OCI-LY3 (cell line): ENCODE results near the gene MAPKBP1.

ENCODE experiments used
- H2AFZ ChIP-seq: fragments of 200-600, 300-600 bp; shearing (Covaris generic); 2 replicates; pipeline ENCODE4 v1.6.0; 2014; ENCODE audit warnings: antibody characterized with exemption, low read depth, low read length
- H3K27ac ChIP-seq: fragments of 200-600, 300-600 bp; sonication (generic); 2 replicates; pipeline ENCODE4 v1.5.1; 2014; ENCODE audit warnings: mild to moderate bottlenecking, low read length, moderate library complexity, mixed read lengths
- H3K27me3 ChIP-seq: fragments of 200-600, 300-600 bp; sonication (generic); 2 replicates; pipeline ENCODE4 v1.6.1; 2014; ENCODE audit warnings: low read depth, low read length, mixed read lengths
- H3K36me3 ChIP-seq: fragments of 200-600, 300-600 bp; sonication (generic); replicated peaks from 2 replicates; pipeline ENCODE3; 2014; ENCODE audit warnings: low read depth, low read length, mixed read lengths
- H3K4me1 ChIP-seq: fragments of 300-600, 200-600 bp; sonication (generic); 2 replicates; pipeline ENCODE4 v1.6.1; 2014; ENCODE audit warnings: low read length, mixed read lengths
- H3K4me2 ChIP-seq: fragments of 200-600, 300-600 bp; sonication (generic); 2 replicates; pipeline ENCODE4 v1.6.1; 2014; ENCODE audit warnings: low read length, mixed read lengths
- H3K4me3 ChIP-seq: fragments of 300-600, 200-600 bp; sonication (generic); 2 replicates; pipeline ENCODE4 v1.5.1; 2014; ENCODE audit warnings: antibody characterized with exemption, mild to moderate bottlenecking, low read length, moderate library complexity
- H3K79me2 ChIP-seq: fragments of 300-600, 200-600 bp; shearing (Covaris generic); 2 replicates; pipeline ENCODE4 v1.6.1; 2014; ENCODE audit warnings: mild to moderate bottlenecking, low read length, mixed read lengths
- H3K9ac ChIP-seq: fragments of 300-600, 200-600 bp; shearing (Covaris generic); 2 replicates; pipeline ENCODE4 v1.6.0; 2014; ENCODE audit warnings: mild to moderate bottlenecking, low read length, moderate library complexity
- H3K9me3 ChIP-seq: fragments of 200-600, 300-600 bp; shearing (Covaris generic); 2 replicates; pipeline ENCODE4 v1.6.1; 2014; ENCODE audit warnings: low read length, mixed read lengths; ENCODE audit not compliant: insufficient read depth
- H4K20me1 ChIP-seq: fragments of 200-600, 300-600 bp; sonication (generic); 2 replicates; pipeline ENCODE4 v1.6.1; 2016; ENCODE audit warnings: low read length, mixed read lengths; ENCODE audit not compliant: insufficient read depth
- CTCF ChIP-seq: fragments of 200-600, 300-600 bp; sonication (generic); IDR thresholded peaks from 2 replicates; pipeline ENCODE4 v1.5.1; 2014; ENCODE audit warnings: antibody characterized with exemption, low read length, low read depth
- EZH2phosphoT487 ChIP-seq: fragments of 200-600 bp; shearing (Covaris generic); IDR thresholded peaks from 2 replicates; pipeline ENCODE4 v1.6.1; 2018; ENCODE audit warnings: antibody characterized with exemption, mixed run types, low read depth

Gene MAPKBP1

DNA sequence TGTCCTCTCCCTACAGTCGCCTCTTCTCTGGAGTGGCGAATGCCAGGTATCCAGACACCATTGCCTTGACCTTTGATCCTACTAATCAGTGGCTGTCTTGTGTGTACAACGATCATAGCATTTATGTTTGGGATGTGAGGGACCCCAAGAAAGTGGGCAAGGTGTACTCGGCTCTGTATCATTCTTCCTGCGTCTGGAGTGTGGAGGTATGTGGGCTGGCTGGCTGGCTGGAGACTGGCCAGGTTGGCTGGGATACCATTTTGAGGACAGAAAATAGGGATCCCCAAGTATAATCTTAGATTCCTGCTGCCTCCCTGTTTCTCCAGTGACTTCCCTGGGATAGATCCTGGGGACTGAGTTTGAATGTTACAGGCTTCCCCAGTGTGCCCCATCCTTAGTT is 40.2 kb downstream of the MAPKBP1 start:
- Histone ChIP-seq H3K27me3 (no peaks in the 10 kb centered on the region), H3K79me2 (no peaks in the 10 kb centered on the region), H2AFZ (no peak overlapping the region), H3K4me3 (no peak overlapping the region), H3K9me3 (no peaks in the 10 kb centered on the region), H3K27ac (no peak overlapping the region), H4K20me1 (no peaks in the 10 kb centered on the region), H3K4me2 (no peak overlapping the region), H3K9ac (no peak overlapping the region), H3K4me1 (no peaks in the 10 kb centered on the region), H3K36me3 (peaks cover 6% of the 10 kb centered on the region)
- TF ChIP-seq EZH2phosphoT487 (no peak), CTCF (no peak)

DNA sequence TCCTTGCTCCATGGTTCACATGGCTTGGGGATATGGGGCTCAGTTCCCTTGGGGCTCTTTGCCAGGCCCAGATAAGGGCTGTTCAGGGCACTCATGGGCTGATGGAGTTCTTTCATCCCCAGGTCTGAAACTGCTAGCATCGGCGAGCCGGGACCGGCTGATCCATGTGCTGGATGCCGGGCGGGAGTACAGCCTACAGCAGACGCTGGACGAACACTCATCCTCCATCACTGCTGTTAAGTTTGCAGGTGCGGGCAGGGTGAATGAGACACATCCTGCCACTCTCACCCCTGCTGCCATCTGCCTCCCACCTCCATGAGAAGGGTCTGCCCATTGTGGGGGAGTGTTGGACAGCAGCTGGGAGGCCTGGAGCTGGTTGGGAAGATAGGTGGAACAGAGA is 42.5 kb downstream of the MAPKBP1 start:
- Histone ChIP-seq H3K79me2 (no peaks in the 10 kb centered on the region), H3K9ac (no peak overlapping the region), H3K27ac (no peak overlapping the region), H4K20me1 (no peaks in the 10 kb centered on the region), H3K4me1 (no peaks in the 10 kb centered on the region), H3K36me3 (peaks cover 6% of the 10 kb centered on the region), H3K4me2 (no peak overlapping the region), H2AFZ (no peak overlapping the region), H3K4me3 (no peak overlapping the region), H3K9me3 (no peaks in the 10 kb centered on the region), H3K27me3 (no peaks in the 10 kb centered on the region)
- TF ChIP-seq EZH2phosphoT487 = no peak
- TF ChIP-seq CTCF = no peak

GRCh38 chr15:41817327-41817726 is 43.0 kb downstream of the MAPKBP1 start:
- Histone ChIP-seq H3K9me3 (no peaks in the 10 kb centered on the region), H3K27me3 (no peaks in the 10 kb centered on the region), H3K4me3 (no peak overlapping the region), H3K36me3 (peaks cover 6% of the 10 kb centered on the region), H4K20me1 (no peaks in the 10 kb centered on the region), H3K79me2 (no peaks in the 10 kb centered on the region), H3K9ac (no peak overlapping the region), H3K4me1 (no peaks in the 10 kb centered on the region), H3K27ac (no peak overlapping the region), H2AFZ (no peak overlapping the region), H3K4me2 (no peak overlapping the region)
- TF ChIP-seq CTCF = no peak
- no peak for TF ChIP-seq EZH2phosphoT487

DNA sequence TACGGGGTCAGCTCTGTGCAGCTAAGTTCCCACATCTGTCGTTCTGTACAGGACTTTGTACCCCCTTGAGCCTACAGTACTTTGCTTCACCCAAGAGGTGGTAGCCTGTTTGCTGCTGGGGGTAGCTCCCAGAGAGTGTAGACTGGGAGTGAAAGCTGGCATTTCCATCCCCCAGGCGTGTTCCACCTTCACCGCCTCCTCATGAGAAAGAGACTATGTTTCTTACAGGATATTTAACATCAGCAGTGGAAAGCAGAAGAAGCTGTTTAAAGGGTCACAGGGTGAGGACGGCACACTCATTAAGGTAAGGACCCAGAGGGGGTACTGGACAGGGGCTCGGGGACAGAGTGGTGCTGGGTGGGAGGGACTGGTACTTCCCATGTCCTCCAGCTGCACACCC is 43.5 kb downstream of the MAPKBP1 start:
- H3K27me3 ChIP-seq = no peaks in the 10 kb centered on the region
- peaks cover 6% of the 10 kb centered on the region for H3K36me3 ChIP-seq
- no peaks in the 10 kb centered on the region for H3K4me1 ChIP-seq
- no peak for TF ChIP-seq CTCF
- no peak for TF ChIP-seq EZH2phosphoT487
- no peak overlapping the region for H3K4me3 ChIP-seq
- H3K4me2 ChIP-seq = no peak overlapping the region
- no peaks in the 10 kb centered on the region for H3K9me3 ChIP-seq
- no peak overlapping the region for H2AFZ ChIP-seq
- H4K20me1 ChIP-seq = no peaks in the 10 kb centered on the region
- H3K79me2 ChIP-seq = no peaks in the 10 kb centered on the region
- no peak overlapping the region for H3K9ac ChIP-seq
- H3K27ac ChIP-seq = no peak overlapping the region
